NCI-H2227 (cell line): Measurements from ENCODE around the gene COX5A.
"Not testable (repeated sequence)": the region's sequence is repeated elsewhere in the genome, so short reads cannot be mapped to it uniquely, and the experiment has no call there.

ENCODE experiments used
- DNase-seq: peaks from one replicate; lab custom pipeline; 2025; ENCODE audit not compliant: unreplicated experiment; lab: John Stamatoyannopoulos, UW

The COX5A gene

DNA sequence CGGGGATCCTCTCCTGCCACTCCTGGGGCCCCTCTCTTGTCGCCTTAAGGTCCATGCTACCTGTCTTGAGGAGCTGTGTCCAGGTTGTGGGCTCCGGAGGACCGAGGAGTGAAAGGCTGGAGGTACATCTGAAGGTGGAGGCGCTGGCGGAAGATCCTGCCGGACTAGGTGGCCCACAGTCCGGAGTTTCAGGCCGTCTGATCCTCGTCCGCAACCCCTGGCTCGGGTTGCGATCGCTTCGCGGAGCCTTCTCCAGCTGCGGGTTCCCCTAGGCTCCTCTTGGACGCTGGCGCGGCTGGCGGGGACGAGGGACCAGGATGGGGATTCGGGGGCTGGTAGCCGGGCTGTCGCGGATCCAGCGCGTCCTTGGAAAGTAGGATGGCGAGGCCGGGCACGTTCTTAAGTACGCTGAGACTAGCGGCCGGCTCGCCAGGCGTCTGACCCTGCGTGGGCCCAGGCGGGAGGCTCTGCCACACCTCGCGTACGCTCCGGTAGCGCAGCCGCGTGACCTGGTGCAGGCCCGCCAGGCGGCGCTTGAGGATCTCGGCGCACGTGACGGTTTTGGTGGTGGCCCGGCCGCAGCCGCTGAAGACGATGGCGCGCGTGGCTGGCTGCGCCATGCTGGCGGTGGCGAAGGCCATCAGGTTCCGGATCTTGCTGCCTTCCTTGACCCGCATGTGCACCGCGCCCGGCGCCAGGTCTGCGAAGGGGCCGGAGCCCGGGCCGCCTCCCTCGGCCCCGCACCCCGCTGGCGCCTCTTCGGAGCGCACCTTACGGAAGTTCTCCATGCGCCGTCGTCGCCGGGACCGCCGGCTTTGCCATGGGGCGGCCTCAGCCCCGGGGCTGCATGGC, 18.1 kb upstream of the COX5A start:
- no peak for DNase-seq

DNA sequence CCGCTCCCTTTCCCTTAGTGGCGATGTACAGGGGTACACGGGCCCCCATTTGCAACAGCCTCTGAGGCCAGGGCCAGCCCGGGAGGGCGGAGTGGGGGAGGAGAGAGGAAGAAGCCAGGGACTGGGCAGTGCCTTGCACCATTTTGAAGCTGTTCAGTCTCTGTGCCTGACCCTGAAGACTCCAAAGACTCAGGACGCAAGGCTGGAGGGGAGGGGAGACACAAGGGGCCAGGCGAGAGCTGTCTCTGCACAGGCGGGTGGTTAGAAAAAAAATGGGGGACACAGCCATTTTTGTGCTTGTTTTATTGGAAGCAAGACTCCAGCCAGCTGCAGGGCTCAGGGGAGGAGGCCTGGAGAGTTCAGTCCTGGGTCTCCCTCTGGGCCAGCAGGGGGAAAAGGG, 17.1 kb upstream of the COX5A start:
- no peak for DNase-seq

DNA sequence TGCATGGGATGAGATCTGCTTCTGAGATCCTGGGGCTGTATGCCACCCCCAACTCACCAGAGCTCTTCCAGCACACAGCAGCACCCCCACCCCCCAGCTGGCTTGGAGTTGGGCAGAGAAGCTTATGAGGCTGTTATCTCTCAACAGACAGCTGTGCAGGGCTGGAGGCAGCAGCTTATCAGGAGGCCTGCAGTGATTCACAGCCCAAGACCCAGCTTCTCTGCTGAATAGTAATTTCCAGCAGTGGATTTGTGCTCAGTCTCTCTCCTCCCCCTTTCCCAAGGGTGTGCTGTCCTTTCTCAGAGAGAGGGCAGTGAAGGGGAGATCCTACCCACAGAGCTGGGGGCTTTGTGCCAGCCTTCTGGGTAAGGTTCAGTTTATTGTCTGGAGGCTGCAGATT, 16.6 kb upstream of the COX5A start:
- DNase-seq: peak; percentile 48

GRCh38 chr15:74951006-74951405, 13.1 kb upstream of the COX5A start:
- DNase-seq: no peak

DNA sequence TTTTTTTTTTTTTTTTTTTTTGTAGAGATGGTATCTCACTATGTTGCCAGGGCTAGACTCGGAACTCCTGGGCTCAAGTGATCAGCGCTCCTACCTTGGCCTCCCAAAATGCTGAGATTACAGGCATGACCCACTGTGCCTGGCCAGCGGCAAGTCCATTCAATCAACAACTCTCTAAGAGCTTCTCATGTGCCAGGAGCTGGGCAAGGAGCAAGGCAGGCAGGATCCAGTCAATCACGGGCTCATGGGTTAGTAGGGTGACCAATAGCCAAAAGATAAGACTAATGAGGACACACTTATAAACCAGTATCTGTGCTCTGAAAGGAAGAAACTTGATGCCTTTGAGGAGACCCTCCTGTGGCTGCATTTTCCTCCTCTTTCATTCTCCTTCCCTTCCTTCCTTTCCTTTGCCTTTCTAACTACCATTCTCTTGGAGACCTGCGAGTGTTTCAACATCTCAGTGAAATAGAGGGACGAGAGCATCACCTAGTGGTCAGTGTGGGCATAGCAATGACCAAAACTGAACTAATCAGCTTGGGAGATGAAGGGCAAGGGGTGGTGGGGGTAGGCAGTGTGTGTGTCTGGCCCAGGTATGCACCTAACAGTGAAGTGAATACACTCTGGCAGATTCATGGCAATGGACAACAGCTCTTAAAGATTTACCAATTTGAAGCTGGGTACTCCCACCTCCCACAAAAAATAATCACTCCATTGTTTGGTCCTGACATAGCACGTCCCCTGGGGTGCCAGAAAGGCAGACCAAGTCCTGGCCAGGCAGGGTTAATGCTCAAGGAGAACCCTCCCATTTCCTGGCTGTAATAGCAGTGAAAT, 12.4 kb upstream of the COX5A start:
- peak; percentile 82 for DNase-seq

DNA sequence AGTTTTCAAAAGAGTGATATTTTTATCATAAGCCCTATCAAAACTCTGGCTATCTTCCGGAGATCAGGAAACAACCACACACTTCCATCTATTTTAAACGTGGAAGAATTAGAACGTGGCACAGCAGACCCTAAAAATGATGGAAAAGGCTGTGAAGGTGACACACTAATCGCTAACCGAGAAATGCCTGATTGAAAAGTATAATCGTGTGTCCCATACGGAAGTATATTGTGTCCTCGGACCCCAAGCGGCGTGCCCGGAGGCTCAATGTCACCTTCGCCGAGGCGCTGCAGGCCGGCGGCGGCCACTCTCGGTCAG, 642 bp downstream of the COX5A start:
- DNase-seq: peak; percentile 6

DNA sequence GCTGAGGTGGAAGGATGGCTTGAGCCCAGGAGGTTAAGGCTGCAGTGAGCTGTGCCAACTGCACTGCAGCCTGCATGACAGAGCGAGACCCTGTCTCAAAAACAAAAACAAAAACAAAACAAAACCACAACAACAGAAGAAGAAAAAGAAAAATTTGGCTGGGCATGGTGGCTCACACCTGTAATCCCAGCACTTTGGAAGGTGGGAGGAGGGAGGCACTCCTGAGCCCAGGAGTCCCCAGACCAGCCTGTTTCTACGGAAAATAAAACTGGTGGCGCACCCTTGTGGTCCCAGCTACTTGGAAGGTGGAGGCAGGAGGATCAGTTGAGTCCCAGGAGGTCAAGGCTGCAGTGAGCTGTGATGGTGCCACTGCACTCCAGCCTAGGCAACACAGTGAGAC, 2.7 kb downstream of the COX5A start:
- peak; percentile 1 for DNase-seq

DNA sequence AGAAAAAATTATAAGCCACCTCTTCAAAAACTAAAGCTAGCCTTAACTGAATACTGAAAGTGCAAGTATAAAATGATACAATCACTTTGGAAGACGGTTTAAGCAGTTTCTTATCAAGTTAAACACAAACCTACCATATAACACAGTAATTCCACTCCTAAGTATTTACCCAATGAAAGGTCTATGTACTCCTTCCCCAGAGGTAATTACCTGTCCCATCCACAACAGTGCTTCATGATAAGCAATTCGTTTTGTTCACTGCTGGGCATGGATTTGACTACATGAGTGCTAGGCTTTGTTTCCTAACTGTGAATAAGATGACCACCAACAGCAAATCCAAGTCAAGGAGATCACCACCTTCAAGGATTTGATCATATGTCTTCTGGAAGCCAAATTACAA, 4.3 kb downstream of the COX5A start:
- DNase-seq: no peak

DNA sequence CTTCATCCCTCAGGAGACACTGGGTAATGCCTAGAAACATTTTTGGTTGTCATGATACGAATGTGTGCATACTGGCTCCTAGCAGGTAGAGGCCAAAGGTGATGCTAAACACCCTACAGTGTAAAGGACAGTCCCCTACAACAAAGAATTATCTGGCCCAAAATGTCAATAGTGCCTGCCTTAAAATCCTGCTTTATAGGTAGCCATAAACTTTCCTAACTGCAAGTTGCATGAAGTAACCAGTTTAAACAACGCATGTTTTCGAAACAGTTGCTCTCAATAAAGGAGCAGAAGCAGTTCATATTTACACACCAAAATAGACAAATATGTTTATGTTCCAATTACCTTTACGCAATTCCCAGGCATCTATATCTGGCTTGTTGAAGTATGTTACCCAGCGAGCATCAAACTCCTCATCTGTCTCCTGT, 9.1 kb downstream of the COX5A start:
- no peak for DNase-seq

DNA sequence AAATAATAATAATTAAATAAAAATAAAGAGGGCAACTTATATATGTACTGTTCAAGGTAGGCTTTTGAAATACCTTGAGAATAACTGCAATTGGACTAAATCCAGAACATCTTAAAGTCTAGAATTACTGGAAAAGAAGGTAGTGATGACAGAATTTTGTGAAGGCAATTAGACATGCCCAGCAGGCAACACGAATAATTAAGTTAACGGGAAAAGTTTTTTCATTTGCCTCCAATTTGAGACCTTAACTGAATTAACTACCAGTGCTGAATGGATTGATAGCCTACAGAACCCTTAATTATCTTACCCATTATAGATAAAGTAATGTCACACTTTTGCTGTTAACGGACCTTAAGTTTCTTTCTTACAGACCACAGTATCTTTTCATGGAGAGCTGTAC, 13.3 kb downstream of the COX5A start:
- DNase-seq: no peak

DNA sequence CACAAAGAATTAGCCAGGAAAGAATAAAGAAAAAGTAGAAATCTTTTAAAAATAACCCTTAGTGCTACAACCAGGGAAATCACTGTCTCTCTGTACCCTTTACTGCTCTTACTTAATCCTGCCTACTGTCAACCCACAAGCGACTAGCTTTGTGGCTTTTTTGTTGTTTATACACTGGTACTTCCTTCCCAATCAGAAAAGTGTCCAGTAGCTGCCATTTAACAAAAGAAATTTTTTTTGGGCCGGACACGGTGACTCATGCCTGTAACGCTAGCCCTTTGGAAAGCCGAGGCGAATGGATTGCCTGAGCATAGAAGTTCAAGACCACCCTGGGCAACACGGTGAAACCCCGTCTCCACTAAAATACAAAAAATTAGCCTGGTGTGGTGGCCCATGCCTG, 17.4 kb downstream of the COX5A start:
- DNase-seq: no peak

DNA sequence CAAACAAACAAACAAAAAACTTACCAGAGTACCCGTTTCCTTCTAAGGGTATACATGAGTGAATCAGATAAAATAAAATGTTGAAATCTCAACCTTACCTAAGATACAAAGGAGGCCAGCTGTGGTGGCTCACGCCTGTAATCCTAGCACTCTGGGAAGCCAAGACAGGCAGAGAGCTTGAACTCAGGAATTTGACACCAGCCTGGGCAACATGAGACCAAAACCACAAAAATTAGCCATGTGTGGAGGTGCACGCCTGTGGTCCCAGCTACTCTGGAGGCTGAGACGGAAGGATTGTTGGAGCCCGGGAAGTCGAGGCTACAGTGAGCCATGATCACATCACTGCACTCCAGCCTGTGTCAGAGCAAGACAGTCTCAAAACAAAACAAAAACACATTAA, 20.2 kb downstream of the COX5A start:
- no peak for DNase-seq

DNA sequence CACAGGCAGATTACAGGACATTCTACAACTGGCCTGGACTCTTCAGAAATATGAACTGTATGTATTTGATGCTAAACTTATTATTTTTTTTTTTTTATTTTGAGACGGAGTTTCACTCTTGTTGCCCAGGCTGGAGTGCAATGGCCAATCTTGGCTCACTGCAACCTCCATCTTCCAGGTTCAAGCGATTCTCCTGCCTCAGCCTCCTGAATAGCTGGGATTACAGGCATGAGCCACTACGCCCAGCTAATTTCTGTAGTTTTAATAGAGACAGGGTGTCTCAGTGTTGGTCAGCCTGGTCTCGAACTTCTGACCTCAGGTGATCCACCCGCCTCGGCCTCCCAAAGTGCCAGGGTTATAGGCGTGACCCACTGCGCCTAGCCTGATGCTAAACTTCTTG, 24.1 kb downstream of the COX5A start:
- not testable (repeated sequence) for DNase-seq

GRCh38 chr15:74913041-74913440, 24.8 kb downstream of the COX5A start:
- no peak for DNase-seq

- no peak for DNase-seq
Measured at GRCh38 chr15:74908635-74909034, 29.2 kb downstream of the COX5A start.

DNA sequence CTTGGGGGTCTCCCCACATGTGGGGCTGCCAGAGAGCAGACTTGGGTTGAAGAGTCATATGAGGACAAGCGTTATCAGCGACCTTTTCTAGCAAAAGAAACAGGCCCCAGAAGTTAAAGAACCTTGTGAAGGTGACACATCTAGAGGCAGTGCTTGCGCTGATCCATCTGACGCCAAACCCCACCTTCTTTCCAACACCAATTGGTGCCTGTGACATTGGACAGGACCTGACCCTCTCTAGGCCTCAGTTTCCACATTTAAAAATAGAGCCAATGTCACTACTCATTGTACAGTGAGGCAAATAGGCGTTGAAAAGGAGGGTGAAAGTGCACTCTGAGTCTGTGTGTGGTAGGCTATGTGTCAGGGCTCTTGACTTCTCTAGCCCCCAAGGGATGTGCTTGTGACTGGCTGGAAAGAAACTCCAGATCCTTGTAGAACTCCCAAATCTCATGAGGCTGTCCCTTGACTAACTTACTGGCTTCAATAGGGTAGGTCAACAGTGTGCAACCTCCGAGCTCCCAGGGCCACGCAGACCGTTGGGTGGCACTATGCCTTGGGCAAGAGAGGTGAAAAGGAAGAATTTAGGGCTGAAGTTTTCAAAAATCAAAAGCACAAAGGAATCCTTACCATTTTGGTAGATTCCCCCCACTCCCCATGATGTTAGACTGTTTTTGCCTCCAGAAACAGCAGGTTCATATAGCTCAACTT, 30.6 kb downstream of the COX5A start:
- DNase-seq: no peak

- peak; percentile 90 for DNase-seq
Measured at GRCh38 chr15:74906450-74907162, 31.3 kb downstream of the COX5A start, which contains the start of gene FAM219B. Gene FAM219B, minus strand, starts transcription at chr15:74906851. Its CDS starts 51 bp downstream, at chr15:74906800.

- DNase-seq: peak; percentile 26
Measured at GRCh38 chr15:74906067-74906449, 31.8 kb downstream of the COX5A start.

DNA sequence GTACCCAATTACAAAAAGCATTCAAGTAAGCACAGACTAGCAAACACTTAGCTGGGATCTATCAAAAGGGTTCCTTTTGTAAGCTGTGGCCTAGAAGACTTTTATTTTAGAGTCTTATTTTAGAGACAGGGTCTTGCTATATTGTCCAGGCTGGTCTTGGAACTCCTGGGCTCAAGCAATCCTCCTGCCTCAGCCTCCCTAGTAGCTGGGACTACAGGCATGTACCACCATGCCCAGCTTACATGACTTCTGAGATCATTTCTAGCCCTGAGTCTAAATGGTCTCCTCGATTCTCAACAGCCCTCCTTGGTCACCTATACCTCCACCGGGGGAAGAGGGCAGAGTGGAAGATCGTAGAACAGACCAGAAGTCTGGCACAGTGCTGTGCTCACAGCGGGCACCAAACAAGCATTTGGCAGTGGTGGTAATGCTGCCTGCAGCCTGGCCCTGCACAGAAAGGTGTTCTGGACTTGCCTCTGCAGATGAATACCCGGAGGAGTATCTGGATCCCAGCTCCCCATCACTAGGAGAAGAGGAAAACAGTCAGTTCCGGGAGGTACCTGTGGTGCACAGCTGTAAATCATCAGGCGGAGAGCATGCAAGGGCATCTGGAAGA, 33.6 kb downstream of the COX5A start:
- DNase-seq: no peak

GRCh38 chr15:74903676-74904075, 34.2 kb downstream of the COX5A start:
- no peak for DNase-seq
